ENCODE results near the gene LIPK. TPM values are rescaled to one million over a fixed set of nuclear protein-coding genes. Genes with fewer than 3 reads are reported as not detected.

Gene LIPK
- total RNA-seq, 1 donor from 2014 or later: not detected

DNA sequence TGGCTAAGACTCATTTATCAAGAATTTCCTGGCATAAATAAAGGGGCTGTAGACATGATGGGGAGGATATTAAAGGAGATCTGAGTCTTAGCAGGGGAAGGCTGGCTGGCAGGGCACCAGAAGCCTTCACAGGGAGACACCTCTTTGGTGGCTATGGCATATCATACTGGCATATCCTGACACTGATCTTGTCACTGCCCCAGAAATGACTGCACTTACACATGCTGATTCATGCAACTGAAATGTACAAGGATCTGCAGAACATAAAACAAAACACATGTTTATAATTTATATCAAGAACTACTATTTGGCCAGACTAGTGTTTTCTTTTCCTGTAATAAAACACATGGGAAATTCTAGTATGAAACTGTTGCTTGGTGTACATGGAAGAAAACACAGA, 48.2 kb downstream of the LIPK start:
- H3K4me3 ChIP-seq: no peak overlapping the region
- intact Hi-C loops (cut with DNase I): no loop called here
- no peaks in the 10 kb centered on the region for H3K9me3 ChIP-seq
- no peaks in the 10 kb centered on the region for H3K27me3 ChIP-seq
- TF ChIP-seq POLR2AphosphoS5 (IDR thresholded peaks at IDR 0.05; ENCODE audit: insufficient read depth in 1 of 2, low read depth in 1 of 2) (no peak), POLR2A (IDR thresholded peaks at IDR 0.05) (no peak)
- TF ChIP-seq, protein P1, sequence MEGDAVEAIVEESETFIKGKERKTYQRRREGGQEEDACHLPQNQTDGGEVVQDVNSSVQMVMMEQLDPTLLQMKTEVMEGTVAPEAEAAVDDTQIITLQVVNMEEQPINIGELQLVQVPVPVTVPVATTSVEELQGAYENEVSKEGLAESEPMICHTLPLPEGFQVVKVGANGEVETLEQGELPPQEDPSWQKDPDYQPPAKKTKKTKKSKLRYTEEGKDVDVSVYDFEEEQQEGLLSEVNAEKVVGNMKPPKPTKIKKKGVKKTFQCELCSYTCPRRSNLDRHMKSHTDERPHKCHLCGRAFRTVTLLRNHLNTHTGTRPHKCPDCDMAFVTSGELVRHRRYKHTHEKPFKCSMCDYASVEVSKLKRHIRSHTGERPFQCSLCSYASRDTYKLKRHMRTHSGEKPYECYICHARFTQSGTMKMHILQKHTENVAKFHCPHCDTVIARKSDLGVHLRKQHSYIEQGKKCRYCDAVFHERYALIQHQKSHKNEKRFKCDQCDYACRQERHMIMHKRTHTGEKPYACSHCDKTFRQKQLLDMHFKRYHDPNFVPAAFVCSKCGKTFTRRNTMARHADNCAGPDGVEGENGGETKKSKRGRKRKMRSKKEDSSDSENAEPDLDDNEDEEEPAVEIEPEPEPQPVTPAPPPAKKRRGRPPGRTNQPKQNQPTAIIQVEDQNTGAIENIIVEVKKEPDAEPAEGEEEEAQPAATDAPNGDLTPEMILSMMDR (IDR thresholded peaks at IDR 0.05): no peak
- no peaks in the 10 kb centered on the region for H3K4me1 ChIP-seq
- H3K27ac ChIP-seq: no peak overlapping the region
- H3K36me3 ChIP-seq: no peaks in the 10 kb centered on the region
- no peak for DNase-seq (ENCODE audit: extremely low spot score in 2 of 2)

DNA sequence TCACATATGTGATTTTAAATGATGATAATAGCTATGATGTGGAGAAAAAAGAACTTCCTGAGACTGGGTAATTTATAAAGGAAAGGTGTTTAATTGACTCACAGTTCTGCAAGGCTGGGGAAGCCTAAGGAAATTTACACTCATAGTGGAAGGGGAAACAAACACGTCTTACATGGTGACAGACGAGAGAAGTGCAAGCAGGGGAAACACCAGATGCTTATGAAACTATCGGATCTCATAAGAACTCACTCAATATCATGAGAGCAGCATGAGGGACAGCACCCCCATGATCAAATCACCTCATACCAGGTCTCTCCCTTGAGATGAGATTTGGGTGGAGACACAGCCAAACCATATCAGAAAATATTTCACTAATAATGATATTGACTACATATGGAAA, 49.7 kb downstream of the LIPK start:
- intact Hi-C loops (cut with DNase I): no loop called here
- Histone ChIP-seq H3K36me3 (no peaks in the 10 kb centered on the region), H3K27ac (no peak overlapping the region), H3K4me1 (no peaks in the 10 kb centered on the region), H3K27me3 (no peaks in the 10 kb centered on the region), H3K4me3 (no peak overlapping the region), H3K9me3 (no peaks in the 10 kb centered on the region)
- no peak for TF ChIP-seq POLR2AphosphoS5 (IDR thresholded peaks at IDR 0.05; ENCODE audit: insufficient read depth in 1 of 2, low read depth in 1 of 2)
- TF ChIP-seq POLR2A (IDR thresholded peaks at IDR 0.05): no peak
- TF ChIP-seq, protein P1 (IDR thresholded peaks at IDR 0.05): no peak
- no peak for DNase-seq (ENCODE audit: extremely low spot score in 2 of 2)

DNA sequence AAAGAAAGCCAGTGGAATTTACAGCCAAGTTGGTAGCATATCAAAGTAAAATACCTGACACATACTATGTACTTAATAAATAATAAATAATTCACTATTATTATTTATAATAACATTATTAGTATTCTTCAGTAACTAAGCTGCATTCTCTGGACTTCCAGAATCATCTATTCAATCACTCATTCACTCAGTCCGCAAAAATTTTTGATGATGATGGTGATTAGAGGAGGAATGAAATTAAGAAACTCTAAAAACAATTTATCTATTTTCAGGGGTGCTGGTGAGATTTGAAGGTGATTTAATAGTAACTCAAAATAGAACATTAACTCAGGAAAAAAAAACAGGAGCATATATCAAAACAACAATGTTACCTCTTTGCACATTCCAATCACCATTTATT, 50.6 kb downstream of the LIPK start:
- Histone ChIP-seq H3K36me3 (no peaks in the 10 kb centered on the region), H3K4me3 (no peak overlapping the region), H3K27me3 (no peaks in the 10 kb centered on the region), H3K27ac (no peak overlapping the region), H3K9me3 (no peaks in the 10 kb centered on the region), H3K4me1 (no peaks in the 10 kb centered on the region)
- intact Hi-C loops (cut with DNase I): no loop called here
- TF ChIP-seq POLR2AphosphoS5 (IDR thresholded peaks at IDR 0.05; ENCODE audit: insufficient read depth in 1 of 2, low read depth in 1 of 2): no peak
- TF ChIP-seq, protein P1 (IDR thresholded peaks at IDR 0.05): no peak
- no peak for TF ChIP-seq POLR2A (IDR thresholded peaks at IDR 0.05)
- DNase-seq (ENCODE audit: extremely low spot score in 2 of 2): no peak

DNA sequence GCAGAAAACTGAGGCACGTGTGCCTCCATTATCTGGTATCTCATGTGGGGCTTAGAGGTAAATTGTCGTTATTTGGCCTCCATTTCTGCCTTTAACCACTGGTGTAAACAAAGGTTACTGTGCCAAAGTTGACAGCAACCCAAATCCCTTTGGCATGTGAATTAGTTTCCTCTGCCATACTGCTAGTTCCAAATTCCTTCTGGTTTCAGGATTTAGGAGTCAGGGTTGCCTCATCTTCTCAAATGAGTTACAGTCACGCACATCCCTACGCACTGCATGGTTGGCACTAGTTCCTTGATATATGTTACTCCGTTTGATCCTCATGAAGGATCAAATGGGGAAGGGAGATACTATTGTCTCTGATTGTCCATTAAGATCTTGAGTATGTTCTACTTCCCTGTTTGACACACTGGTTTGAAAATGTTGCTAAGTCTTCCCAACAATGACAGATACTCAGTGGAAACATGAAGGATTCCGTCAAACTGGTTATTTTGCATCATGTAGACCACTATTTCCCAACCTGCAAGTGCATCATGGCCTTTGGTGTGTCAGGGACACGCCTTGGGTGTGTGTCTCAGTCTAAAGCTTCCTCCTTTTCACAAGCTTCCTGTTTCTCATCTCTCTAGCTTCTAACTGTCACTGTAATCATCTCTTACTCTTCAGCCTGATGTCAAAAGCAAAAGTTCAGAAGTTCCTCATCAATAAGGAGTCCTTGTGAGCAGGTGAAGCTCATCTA, 53.5 kb downstream of the LIPK start, which contains the start of gene LIPN:
LIPN (plus strand) TSS at position 655 of the 736 bp plus-strand sequence. CDS start 1,386 bp downstream, outside the sequence.
- Histone ChIP-seq H3K9me3 (no peaks in the 10 kb centered on the region), H3K27me3 (no peaks in the 10 kb centered on the region), H3K4me1 (no peaks in the 10 kb centered on the region), H3K36me3 (no peaks in the 10 kb centered on the region), H3K27ac (no peak within 1 kb of the TSS), H3K4me3 (no peak within 1 kb of the TSS)
- no peak for DNase-seq (ENCODE audit: extremely low spot score in 2 of 2)
- TF ChIP-seq POLR2A (IDR thresholded peaks at IDR 0.05) (no peak), POLR2AphosphoS5 (IDR thresholded peaks at IDR 0.05; ENCODE audit: insufficient read depth in 1 of 2, low read depth in 1 of 2) (no peak)
- TF ChIP-seq, protein P1 (IDR thresholded peaks at IDR 0.05): no peak
- intact Hi-C loops (cut with DNase I): no loop called here

DNA sequence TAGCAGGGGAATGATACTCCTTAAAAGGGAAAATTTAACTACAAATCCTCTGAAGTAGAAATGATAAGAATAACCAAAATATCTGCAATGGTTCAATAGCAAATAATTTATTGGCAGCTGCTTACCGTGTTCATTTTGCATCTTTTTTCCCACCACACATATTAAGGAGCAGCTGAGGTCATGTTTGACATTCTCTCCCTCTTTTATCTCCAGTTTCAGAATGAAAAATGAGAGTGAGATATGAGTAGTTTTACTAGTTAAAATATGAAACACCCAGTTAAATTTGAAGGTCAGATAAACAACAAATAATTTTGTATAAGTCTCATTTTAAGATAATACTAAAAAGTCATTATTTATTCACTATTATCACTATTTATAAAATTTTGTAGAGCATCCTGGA, 56.9 kb downstream of the LIPK start:
- Histone ChIP-seq H3K4me1 (no peaks in the 10 kb centered on the region), H3K27ac (no peak overlapping the region), H3K27me3 (no peaks in the 10 kb centered on the region), H3K36me3 (no peaks in the 10 kb centered on the region), H3K9me3 (no peaks in the 10 kb centered on the region), H3K4me3 (no peak overlapping the region)
- intact Hi-C loops (cut with DNase I): no loop called here
- TF ChIP-seq, protein P1 (IDR thresholded peaks at IDR 0.05): no peak
- no peak for TF ChIP-seq POLR2AphosphoS5 (IDR thresholded peaks at IDR 0.05; ENCODE audit: insufficient read depth in 1 of 2, low read depth in 1 of 2)
- TF ChIP-seq POLR2A (IDR thresholded peaks at IDR 0.05): no peak
- no peak for DNase-seq (ENCODE audit: extremely low spot score in 2 of 2)
